DOHH2 (cell line): ENCODE data around the gene PLPPR3.

Source experiments
- EZH2phosphoT487 ChIP-seq: fragments of 200-600 bp; sonication (generic); IDR thresholded peaks from 2 replicates; pipeline ENCODE4 v1.6.1; 2017; ENCODE audit warnings: borderline replicate concordance, mild to moderate bottlenecking, antibody characterized with exemption, low read length, moderate library complexity, mixed read lengths
- TF ChIP-seq, protein P1 (sequence below): fragments of 200-600 bp; sonication (generic); IDR thresholded peaks from one replicate; pipeline ENCODE4 v1.5.1; 2014; ENCODE audit warnings: antibody characterized with exemption, mild to moderate bottlenecking, low read depth, low read length; ENCODE audit not compliant: poor library complexity, severe bottlenecking

DNA sequence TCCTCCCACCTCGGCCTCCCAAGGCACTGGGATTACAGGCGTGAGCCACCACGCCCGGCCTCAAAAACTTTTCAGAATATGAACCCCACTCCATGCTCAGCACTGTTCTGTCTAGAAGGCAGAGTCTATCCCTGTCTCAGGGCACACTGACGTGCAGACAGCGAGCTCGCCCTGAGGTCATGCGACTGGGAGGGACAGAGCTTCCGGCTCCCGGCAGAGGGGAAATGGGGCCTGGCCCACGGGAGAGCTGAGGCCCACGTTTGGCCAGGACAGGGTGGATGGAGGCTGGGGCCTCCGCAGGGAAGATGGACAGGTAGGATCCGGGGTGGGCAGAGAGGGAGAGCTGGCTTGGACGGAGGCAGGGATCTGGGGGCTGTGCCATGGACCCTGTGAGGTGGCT, 3.1 kb upstream of the PLPPR3 start:
- TF ChIP-seq, protein P1, sequence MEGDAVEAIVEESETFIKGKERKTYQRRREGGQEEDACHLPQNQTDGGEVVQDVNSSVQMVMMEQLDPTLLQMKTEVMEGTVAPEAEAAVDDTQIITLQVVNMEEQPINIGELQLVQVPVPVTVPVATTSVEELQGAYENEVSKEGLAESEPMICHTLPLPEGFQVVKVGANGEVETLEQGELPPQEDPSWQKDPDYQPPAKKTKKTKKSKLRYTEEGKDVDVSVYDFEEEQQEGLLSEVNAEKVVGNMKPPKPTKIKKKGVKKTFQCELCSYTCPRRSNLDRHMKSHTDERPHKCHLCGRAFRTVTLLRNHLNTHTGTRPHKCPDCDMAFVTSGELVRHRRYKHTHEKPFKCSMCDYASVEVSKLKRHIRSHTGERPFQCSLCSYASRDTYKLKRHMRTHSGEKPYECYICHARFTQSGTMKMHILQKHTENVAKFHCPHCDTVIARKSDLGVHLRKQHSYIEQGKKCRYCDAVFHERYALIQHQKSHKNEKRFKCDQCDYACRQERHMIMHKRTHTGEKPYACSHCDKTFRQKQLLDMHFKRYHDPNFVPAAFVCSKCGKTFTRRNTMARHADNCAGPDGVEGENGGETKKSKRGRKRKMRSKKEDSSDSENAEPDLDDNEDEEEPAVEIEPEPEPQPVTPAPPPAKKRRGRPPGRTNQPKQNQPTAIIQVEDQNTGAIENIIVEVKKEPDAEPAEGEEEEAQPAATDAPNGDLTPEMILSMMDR: no peak
- TF ChIP-seq EZH2phosphoT487: no peak
